GM18519 (cell line): ENCODE data around the gene PGGHG.

Experiments
- ATAC-seq: cut with Tn5 transposase; IDR thresholded peaks from one replicate; pipeline ENCODE4 v1.9.1; 2021; ENCODE audit warnings: mild to moderate bottlenecking, moderate library complexity; ENCODE audit not compliant: unreplicated experiment, low FRiP score

The PGGHG gene

DNA sequence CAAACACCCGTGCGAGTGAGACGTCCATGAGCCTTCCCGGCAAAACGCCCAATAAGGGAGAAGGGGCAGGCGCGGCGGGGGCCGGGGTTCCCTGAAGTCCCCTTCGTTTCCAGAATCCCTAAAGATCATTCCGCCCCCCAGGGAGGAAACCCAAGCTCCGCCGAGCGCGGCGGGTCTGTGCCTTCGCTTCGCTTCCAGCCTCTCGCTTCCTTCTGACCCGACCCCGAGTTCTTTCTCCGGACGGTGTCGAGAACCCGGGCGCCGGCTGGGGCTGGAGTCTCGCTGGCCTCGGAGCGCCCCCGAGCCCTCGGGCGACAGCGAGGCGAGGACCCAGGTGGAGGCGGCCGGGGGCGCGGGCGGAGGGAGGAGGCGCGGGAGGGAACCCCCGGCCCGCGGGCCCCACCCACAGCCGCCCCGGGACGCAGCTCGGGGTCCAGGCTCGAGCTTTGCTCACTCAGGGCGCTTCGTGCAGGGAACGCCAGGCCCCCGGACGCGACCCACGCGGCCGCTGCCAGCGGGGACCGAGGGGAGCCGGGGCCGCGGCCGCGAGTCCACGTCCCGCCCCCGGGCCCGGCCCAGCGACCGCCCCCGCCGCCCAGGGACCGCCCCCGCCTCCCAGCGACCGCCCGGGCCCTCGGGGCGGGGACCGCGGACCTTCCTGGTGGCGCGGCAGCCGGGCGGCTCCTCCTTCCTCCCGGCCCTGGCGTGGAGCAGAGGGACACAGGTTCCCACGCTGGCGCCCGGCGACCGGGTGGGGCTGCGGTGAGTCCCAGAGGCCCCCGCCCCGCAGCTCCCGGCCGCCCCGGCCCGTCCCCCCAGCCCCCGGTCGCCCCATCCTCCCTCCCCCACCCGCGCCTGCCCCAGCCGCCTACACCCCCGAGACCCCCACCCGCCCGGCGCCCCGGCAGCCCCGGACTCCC lies at the start of gene PGGHG:
Gene PGGHG, plus strand, starts transcription at position 649 of the 920 bp plus-strand sequence. CDS start 691 bp downstream, outside the sequence.
- no peak for ATAC-seq

DNA sequence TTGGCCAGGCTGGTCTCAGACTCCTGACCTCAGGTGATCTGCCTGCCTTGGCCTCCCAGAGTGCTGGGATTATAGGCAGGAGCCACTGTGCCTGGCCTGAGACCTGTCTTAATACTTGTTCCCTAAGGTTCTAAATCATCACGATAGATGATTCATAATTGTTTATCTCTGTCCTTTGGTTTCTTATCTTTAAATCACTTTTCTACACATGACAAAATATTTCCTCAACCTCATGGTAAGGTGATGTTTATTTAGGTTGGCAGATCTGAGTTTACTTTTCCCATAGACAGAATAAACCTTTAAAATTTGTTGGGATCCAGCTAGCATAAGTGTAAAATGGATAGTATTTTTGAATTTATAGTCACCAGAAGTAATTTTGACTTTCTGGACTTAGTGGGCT lies 48.6 kb upstream of the PGGHG start:
- no peak for ATAC-seq

DNA sequence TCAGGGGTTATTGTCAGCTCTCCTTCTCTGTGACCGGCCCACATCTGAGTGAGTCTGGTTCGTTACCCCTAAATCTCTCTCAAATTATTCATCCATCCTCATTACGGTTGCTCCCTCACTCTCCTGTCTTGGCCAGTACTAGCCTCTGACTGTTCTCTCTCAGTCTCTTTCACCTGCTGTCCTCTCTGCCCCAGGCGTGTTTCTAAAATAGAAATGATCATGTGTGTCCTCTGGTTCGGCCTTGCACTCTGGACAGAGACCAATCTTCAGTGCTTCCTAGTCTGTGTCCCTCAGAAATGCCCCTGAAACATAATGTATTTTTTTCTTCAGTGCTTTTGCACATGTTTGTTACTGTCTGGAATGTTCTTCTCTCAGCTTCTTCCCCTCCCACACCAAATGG lies 47.3 kb upstream of the PGGHG start:
- no peak for ATAC-seq

GRCh38 chr11:244376-244775 lies 44.5 kb upstream of the PGGHG start:
- no peak for ATAC-seq

DNA sequence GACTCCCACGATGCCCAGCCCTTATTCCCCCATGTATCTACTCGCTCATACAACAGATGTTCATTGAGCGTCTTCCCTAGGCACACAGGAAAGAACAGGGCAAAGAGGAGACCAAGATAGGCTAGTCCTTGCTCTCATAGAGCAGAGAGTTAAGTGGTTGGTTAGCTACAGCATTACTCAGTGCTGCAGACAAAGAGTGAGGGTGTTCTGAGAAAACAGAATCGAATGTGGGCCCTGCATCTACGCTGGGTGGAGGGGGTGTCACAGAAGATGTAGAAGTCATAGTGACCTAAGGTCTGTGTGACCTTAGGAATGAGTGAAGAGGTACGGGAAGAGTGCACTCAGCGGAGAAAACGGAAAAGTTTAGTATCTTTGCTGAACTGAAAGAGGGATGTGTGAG lies 39.9 kb upstream of the PGGHG start:
- ATAC-seq: no peak

GRCh38 chr11:250274-250673 lies 38.7 kb upstream of the PGGHG start:
- ATAC-seq: no peak

- ATAC-seq: no peak
Measured at GRCh38 chr11:250740-251299, 38.1 kb upstream of the PGGHG start.

DNA sequence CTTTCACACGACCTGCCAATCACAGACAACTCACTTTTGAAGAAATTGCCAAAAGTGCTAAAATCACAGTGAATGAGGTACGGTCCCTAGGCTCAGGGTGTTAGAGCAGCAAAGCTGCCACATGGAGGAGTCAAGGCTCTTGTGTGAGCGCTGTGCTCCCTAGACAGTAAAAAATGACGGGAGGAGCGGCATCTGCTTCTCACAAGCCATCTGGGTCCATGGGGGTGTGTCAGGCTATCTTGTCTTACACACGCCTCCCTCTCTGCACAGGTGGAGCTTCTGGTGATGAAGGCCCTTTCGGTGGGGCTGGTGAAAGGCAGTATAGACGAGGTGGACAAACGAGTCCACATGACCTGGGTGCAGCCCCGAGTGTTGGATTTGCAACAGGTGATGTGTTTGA lies 37.4 kb upstream of the PGGHG start:
- no peak for ATAC-seq

GRCh38 chr11:252666-253065 lies 36.3 kb upstream of the PGGHG start:
- ATAC-seq: no peak

DNA sequence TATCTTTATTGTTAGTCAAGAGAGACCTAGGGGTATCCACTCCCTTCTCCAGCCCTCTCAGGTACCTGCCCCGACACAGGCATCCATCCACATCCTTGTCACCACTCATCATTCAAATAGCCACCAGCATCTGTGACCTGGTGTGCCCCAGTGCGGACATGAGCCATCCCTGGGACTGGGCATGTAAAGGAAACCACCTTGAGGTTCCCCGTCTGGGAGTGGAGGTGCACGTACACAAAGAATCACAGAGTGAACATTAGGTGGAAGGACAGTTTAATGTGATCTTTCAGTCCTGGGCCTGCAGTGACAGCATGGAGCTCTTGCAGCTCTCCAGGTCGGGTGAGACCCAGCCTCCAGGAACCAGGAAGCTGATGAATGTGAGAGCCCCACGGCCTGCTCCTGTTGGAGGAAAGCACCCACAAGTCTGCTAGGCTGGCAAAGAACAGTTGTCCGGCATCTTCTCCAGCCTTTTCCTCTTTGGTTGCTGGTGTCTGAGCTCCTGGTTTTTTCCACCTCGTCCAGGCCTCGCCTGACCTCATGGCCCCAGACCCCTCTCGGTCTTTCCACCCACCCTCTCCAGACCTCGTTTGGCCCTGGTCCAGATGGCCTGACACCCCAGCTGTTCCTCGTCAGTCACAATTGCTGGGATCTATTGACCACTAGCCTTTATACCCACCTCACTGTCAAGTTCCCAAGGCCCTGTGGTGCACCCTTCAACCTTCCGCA lies 35.6 kb upstream of the PGGHG start:
- no peak for ATAC-seq

DNA sequence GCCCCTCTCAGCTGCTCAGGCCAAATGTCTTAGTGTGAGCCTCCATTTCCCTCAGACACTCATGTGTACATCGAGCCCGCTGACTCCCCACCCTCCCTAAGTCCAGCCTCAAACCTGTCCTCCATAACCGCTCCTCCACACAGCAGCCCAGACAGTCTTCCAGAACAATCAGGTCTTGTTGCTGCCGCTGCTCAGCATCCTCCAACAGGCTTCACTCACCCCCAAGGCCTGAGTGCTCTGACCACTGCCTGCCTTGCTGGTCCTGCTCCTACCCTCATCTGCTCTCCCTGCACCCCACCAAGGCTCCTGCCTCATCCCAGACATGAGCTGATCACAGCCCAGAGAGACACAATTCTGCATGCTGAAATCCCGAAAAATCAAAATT lies 35.0 kb upstream of the PGGHG start:
- no peak for ATAC-seq

DNA sequence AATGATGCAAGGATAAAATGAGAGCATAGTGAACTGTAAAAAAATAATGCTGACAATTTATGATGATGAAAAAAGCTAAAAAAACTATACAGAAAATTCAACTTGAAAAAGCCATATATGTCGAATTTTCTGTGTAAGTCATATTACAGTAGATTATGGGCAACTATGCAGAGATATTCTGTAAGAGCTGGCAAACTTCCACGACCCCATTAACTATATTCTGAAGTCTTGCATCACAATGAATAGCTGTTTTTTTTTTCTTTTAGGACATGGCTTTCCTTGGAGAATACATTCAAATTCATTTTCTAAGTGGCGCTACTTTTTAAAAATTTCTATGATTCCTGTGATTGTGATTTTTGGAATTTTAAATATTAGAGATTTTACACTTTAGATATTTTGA lies 33.8 kb upstream of the PGGHG start:
- no peak for ATAC-seq

- ATAC-seq: no peak
Measured at GRCh38 chr11:255816-256215, 33.1 kb upstream of the PGGHG start.

GRCh38 chr11:256952-257737 lies 31.8 kb upstream of the PGGHG start:
- ATAC-seq: no peak

DNA sequence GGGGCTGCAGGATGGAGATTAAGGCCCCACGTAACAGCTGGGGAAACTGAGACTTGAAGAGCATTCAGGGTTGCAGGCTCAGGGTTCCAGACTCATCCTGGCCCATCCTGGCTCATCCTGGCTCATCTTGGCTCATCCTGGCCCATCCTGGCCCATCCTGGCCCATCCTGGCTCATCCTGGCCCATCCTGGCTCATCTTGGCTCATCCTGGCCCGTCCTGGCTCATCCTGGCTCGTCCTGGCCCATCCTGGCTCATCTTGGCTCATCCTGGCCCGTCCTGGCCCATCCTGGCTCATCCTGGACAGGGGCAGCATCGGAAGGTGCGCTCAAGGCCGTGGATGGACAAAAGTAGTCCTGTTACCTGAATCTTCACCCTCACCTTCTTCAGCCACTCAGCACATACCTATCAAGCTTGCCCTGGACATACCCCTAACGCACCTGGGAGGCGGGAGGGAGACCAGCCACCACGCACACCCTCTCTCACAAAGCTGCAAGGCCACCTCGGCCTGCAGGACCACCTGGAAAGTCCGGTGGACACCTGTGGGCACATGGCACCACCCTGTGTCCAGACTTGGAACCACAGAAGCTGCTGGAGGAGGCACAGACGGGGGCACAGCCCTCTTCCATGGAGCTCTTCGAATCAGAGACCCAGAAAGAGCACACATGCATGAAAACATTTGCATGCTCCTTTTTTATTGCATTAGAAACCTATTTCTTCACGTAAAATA lies 31.0 kb upstream of the PGGHG start:
- no peak for ATAC-seq

GRCh38 chr11:259413-259812 lies 29.5 kb upstream of the PGGHG start:
- no peak for ATAC-seq

DNA sequence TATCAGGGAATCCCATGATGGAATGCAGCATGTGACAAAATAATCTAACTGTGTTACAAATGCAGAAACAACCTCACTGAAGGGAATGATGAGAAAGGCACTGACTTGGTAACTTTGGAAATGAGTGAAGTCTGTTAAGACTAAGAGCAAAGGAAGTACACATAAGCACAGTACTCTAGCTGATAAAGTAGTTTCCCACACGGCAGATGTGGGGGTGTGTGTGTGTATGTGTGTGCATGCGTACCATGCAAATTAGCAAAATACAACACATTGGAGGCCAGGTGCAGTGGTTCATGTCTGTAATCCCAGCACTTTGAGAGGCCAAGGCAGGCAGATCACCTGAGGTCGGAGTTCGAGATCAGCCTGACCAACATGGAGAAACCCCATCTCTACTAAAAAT lies 27.3 kb upstream of the PGGHG start:
- no peak for ATAC-seq

DNA sequence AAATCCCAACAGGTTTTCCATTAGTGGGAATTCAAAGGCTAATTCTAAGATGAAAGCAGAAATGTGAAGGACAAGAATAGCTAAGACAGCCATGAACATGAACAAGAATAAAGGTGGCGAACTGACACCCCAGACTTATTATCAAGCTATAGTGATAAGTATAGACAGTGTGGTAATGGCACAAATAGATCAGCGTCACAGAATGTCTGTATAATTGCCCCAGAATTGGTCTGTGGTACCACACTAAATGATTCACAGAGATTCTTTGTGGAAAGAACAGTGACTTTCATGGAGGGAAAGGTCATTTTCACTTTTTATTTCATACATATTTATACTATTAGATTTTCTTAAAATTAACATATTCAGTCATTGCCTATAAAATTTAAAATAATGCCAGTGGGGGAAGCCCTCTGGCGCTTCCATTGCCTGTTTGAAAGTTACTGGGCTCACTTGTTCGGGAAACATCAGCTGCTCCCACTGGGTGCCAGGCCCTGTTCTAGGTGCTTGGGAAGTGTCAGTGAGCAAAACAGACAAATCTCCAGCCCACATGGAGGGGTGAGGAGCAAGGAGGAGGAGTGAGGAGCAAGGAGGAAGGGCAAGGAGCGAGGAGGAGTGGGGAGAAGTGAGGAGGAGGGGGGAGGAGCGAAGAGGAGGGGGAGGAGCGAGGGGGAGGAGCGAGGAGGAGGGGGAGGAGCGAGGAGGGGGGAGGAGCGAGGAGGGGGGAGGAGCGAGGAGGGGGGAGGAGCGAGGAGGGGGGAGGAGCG lies 22.1 kb upstream of the PGGHG start:
- ATAC-seq: no peak

- no peak for ATAC-seq
Measured at GRCh38 chr11:267491-267994, 21.4 kb upstream of the PGGHG start.
